ENCODE data around the gene NOC3L.
"Not testable (repeated sequence)": the region's sequence is repeated elsewhere in the genome, so short reads cannot be mapped to it uniquely, and the experiment has no call there.

NOC3L gene

GRCh38 chr10:94362360-94363250 lies at the start of gene NOC3L:
NOC3L (minus strand) TSS chr10:94362939; CDS start chr10:94362838, 101 bp downstream.
- in situ Hi-C loops (cut with HindIII; ENCODE audit: low sequenced_read_pairs), result no loop called here

DNA sequence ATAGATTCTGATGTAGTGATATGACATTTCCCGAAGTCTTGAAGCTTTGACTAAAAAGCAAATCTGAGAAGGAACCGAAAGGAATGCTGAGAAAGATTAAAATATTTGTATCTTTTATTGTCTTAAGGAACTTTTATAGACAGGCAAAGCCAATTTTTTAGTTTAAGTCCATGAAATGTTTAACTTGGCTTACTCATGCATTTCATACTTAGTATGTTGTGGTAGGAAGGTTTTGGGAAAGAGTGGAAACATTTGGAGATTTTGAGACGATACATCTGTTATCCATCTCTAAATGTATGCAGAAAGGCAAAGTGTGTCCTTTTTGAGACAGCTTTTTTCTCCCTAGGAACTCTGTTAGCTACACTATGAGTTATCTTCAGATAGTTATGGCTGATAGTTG lies 49.7 kb upstream of the NOC3L start:
- in situ Hi-C loops (cut with HindIII; ENCODE audit: low sequenced_read_pairs), result no loop called here

DNA sequence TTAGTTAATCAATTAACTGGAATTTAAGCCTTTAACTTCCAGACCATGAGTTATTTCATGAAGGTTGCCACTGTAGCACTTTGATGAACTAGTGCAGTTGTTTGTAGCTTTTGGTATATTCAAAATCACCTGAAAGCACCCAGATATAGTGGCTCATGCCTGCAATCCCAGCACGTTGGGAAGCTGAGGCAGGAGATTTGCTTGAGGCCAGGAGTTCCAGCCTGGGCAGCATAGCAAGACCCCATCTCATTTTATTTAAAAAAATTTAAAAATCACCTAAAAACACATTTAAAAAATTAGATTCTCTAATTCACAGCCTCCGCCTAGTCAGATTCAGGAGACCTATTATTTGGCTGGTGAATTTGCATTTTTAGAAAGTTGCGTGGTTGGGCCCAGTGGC lies 48.6 kb upstream of the NOC3L start:
- in situ Hi-C loops (cut with HindIII; ENCODE audit: low sequenced_read_pairs), result no loop called here

- in situ Hi-C loops (cut with HindIII; ENCODE audit: low sequenced_read_pairs), result no loop called here
Measured at GRCh38 chr10:94409021-94409657, 46.4 kb upstream of the NOC3L start.

DNA sequence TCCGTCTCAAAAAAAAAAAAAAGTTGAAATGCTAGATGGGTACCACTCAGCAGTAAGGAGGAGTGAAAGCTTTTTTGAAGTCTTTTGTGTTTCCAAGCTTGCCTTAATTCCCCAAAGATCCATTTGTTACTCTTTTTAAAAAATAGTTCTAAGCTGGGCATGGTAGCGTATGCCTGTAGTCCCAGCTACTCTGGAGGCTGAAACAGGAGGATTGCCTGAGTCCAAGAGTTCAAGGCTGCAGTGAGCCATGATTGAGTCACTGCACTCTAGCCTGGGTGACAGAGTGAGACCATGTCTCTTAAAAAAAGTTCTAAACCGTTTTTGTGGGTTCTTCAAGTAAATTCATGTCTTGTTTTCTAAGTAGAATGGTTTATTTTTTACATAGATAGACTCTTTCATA lies 44.9 kb upstream of the NOC3L start:
- in situ Hi-C loops (cut with HindIII; ENCODE audit: low sequenced_read_pairs), result no loop called here

GRCh38 chr10:94405406-94405805 lies 42.7 kb upstream of the NOC3L start:
- in situ Hi-C loops (cut with HindIII; ENCODE audit: low sequenced_read_pairs), result no loop called here

GRCh38 chr10:94403380-94404213 lies 40.9 kb upstream of the NOC3L start:
- in situ Hi-C loops (cut with HindIII; ENCODE audit: low sequenced_read_pairs), result no loop called here

DNA sequence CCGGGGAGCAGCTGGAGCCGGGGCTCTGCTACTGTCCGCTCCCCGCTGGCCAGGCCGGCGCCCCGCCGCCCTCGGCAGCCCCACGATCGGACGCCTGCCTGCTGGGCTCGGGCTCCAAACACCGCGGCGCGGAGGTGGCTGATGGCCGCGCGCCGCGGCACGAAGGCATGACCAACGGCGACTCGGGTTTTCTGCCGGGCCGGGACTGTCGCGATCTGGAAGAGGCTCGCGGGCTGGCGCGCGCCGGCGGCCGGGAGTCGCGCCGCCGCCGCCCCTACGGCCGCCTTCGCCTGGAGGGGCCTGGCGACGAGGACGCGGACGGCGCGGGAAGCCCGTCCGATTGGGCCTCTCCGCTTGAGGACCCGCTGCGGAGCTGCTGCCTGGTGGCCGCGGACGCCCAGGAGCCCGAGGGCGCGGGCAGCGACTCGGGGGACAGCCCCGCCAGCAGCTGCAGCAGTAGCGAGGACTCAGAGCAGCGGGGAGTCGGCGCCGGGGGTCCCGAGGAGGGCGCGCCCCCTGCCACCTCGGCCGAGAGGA lies 40.2 kb upstream of the NOC3L start:
- in situ Hi-C loops (cut with HindIII; ENCODE audit: low sequenced_read_pairs), result no loop called here

DNA sequence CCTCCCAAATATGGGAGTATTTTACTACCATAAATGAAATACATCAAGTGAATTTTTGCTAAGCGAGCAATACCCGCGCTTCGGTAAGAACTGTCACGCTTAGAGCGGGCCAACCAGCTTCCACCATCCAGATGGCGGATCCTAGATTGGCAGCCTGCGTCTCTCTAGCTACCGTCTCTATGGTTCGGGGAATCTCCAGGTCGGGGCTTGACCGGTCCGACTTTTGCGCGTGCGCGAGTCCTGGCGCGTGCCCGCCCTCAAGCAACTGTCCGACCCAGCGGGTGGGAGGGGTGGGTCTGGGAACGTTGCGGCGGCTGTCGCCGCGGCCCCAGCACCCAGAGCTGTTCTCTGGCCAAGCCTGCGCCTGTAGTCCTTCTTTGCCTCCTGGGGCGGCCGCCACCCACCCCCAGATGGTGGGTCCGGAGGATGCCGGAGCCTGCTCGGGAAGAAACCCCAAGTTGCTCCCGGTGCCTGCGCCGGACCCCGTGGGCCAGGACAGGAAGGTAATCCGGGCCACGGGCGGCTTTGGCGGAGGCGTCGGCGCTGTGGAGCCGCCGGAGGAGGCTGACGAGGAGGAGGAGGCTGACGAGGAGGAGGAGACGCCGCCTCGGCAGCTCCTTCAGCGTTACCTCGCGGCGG lies 39.6 kb upstream of the NOC3L start, which contains the start of gene TBC1D12:
TSS of gene TBC1D12 (plus strand) at position 338 of the 639 bp plus-strand sequence. CDS start at position 411, 73 bp downstream.
- in situ Hi-C loops (cut with HindIII; ENCODE audit: low sequenced_read_pairs), result no loop called here

GRCh38 chr10:94398762-94399161 lies 36.0 kb upstream of the NOC3L start:
- in situ Hi-C loops (cut with HindIII; ENCODE audit: low sequenced_read_pairs), result no loop called here

- in situ Hi-C loops (cut with HindIII; ENCODE audit: low sequenced_read_pairs), result no loop called here
Measured at GRCh38 chr10:94397549-94398370, 35.0 kb upstream of the NOC3L start.

DNA sequence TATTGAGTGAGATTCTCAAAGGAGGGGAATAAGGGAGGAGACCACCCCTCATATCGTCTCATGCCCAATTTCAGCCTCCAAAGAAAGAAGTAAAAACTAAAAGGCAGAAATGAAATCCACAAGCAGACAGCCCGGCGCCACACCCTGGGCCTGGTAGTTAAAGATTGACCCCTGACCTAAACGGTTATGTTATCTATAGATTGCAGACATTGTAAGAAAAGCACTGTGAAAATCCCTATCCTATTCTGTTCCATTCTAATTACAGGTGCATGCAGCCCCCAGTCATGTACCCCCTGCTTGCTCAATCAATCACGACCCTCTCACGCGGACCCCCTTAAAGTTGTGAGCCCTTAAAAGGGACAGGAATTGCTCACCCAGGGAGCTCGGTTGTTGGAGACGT lies 29.4 kb upstream of the NOC3L start:
- in situ Hi-C loops (cut with HindIII; ENCODE audit: low sequenced_read_pairs), result not testable (repeated sequence)

DNA sequence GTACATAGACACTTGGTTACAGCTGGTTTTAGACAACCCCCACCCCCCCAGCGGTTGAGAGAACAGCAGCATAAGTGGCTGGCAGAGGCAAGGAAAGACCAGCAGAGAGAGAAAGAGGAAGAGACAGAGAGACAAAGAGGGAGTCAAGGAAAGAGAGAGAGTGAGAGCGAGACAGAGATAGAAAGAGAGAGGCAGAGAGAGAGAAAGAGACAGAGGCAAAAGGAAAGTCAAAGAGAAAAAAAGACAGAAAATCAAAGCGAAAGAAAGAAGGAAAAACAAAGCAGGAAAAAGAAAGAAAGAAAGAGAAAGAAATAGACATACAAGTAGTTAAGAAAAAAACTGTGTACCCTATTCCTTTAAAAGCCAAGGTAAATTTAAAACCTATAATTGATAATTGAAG lies 23.0 kb upstream of the NOC3L start:
- in situ Hi-C loops (cut with HindIII; ENCODE audit: low sequenced_read_pairs), result not testable (repeated sequence)

DNA sequence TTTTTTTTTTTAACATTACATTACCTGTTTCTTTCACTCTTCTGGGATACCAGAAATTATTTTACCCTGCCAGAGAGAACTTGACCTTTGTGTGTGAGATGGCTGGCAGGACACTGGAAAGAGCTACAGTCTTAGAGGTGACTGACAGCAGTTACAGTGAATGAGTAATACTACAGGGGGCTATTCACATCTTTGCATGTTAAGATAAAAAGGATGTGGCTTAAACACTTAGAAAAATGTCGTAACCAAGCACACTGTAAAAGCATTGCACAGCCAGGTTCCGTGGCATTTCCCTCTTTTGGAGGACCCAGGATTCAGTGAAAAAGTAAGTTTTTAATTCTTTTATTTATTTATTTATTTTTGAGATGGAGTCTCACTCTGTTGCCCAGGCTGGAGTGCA lies 20.8 kb upstream of the NOC3L start:
- in situ Hi-C loops (cut with HindIII; ENCODE audit: low sequenced_read_pairs), result no loop called here

GRCh38 chr10:94376865-94377264 lies 14.1 kb upstream of the NOC3L start:
- in situ Hi-C loops (cut with HindIII; ENCODE audit: low sequenced_read_pairs), result no loop called here

DNA sequence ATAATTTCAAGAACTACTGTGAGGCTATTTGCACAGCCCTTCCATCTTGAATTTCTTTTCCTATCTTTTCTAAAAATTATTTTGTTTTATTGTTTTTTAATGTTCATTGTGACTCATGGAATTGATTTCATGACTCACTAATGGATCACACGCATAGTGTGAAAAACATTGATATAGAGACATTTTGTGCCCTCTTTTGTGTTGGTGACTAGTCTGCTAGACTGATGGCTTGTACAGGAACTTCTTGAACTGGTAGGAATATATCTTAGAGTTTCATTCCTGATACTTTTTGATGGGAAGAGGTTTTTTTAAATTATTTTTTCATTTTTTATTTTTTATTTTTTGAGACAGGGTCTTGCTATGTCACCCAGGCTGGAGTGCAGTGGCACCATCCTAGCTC lies 12.6 kb upstream of the NOC3L start:
- in situ Hi-C loops (cut with HindIII; ENCODE audit: low sequenced_read_pairs), result no loop called here

DNA sequence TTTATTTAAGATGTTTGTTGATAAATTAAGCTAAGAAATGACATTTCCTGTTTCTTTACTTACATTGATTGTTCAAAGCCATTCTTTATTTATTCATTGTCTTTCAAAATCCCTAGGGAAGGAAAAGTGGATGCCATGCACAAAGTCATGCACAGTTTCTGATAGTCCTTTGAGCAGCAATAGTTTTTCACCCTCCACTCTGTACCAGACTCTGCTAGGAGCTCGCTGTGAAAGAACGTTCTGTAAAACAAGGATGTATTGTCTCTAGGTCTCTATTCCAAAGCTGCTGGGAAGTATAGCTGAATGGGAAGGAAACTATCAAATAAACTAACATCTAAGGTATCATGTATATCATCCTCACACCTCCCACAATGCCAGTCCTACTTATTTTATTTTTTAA lies 7.8 kb upstream of the NOC3L start:
- in situ Hi-C loops (cut with HindIII; ENCODE audit: low sequenced_read_pairs), result no loop called here

DNA sequence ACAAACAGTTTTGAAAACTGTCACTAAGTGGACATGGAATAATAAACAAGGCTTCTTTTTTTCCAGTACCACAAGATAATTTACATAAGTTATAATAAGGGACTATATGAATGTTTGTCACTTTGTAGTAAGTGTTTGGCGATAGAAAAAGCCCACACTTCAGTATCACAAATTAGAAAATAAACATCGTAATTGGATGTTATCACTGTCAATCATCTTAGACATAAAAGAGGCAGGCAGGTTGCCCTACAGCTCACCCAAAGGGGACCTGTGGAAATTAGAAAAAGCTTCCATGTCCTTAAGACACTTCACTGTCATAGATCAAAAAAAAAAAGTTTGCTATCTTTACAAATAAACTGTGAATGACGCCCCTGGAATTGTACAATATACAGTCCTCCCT lies 3.6 kb upstream of the NOC3L start:
- in situ Hi-C loops (cut with HindIII; ENCODE audit: low sequenced_read_pairs), result no loop called here

GRCh38 chr10:94364482-94364881 lies 1.7 kb upstream of the NOC3L start:
- in situ Hi-C loops (cut with HindIII; ENCODE audit: low sequenced_read_pairs), result no loop called here

GRCh38 chr10:94363251-94363565 lies 469 bp upstream of the NOC3L start:
- in situ Hi-C loops (cut with HindIII; ENCODE audit: low sequenced_read_pairs), result no loop called here

Measured in DLD1 (cell line).